ENCODE measurements around the gene IL23R.

DNA sequence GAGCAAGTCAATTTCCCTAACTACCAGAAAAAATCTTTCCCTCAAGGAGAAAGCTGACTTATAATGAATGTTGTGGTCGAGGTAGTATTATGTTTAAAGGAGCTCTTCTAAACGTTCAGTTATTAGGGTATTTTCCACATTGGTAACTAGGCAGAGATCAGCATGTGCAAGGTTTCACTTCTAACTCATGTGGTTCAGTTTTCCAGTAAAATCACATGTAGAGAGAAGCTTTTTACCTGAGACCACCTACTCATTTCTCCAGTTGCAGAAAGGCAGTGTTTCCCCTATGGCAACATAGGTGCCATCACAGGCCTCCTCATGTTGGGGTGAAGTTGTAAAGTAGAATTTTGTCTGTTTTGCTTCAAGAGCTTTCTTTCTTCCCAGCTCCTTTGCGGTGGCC is 23.7 kb downstream of the IL23R start:
- TF ChIP-seq, protein P1, sequence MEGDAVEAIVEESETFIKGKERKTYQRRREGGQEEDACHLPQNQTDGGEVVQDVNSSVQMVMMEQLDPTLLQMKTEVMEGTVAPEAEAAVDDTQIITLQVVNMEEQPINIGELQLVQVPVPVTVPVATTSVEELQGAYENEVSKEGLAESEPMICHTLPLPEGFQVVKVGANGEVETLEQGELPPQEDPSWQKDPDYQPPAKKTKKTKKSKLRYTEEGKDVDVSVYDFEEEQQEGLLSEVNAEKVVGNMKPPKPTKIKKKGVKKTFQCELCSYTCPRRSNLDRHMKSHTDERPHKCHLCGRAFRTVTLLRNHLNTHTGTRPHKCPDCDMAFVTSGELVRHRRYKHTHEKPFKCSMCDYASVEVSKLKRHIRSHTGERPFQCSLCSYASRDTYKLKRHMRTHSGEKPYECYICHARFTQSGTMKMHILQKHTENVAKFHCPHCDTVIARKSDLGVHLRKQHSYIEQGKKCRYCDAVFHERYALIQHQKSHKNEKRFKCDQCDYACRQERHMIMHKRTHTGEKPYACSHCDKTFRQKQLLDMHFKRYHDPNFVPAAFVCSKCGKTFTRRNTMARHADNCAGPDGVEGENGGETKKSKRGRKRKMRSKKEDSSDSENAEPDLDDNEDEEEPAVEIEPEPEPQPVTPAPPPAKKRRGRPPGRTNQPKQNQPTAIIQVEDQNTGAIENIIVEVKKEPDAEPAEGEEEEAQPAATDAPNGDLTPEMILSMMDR (IDR thresholded peaks at IDR 0.05): no peak
- no peak for TF ChIP-seq POLR2A (IDR thresholded peaks at IDR 0.05)
